Sigmoid colon (tissue), 7 donors: ENCODE measurements around the gene NLRP1. TPM values are rescaled to one million over a fixed set of nuclear protein-coding genes. Genes with fewer than 3 reads are reported as not detected.

ENCODE experiments used
- DNase-seq: peaks from one replicate; pipeline ENCODE4 v3.0.0-alpha.2; 2019
- H3K27ac ChIP-seq, 4 donors: fragments of 200-600 bp; sonication (generic); one replicate each; pipeline ENCODE4 v1.5.1; 2016 to 2019; ENCODE audit warnings: mild to moderate bottlenecking in 1 of 4
- H3K27me3 ChIP-seq, 3 donors: fragments of 200-600 bp; sonication (generic); one replicate each; pipeline ENCODE4 v1.5.1; 2019; ENCODE audit warnings: mild to moderate bottlenecking in 1 of 3
- H3K36me3 ChIP-seq, 4 donors: fragments of 200-600 bp; sonication (generic); one replicate each; pipeline ENCODE4 v1.5.1; 2016 to 2019
- H3K4me1 ChIP-seq, 4 donors: fragments of 200-600 bp; sonication (generic); one replicate each; pipeline ENCODE4 v1.5.1; 2017 to 2019
- H3K4me3 ChIP-seq, 4 donors: fragments of 200-600 bp; sonication (generic); one replicate each; pipeline ENCODE4 v1.5.1; 2017 to 2019; ENCODE audit warnings: mild to moderate bottlenecking in 2 of 4, moderate library complexity in 1 of 4
- H3K9me3 ChIP-seq, 4 donors: fragments of 200-600 bp in 3 of 4; sonication (generic) in 3 of 4; one replicate each; pipeline versions ENCODE4 v1.5.1 to v1.6.1; 2013 to 2019
- EP300 ChIP-seq, 4 donors: sonication (generic); formaldehyde crosslinking; IDR thresholded peaks; one replicate each; pipeline ENCODE4 v1.6.1; 2017; ENCODE audit warnings: antibody characterized with exemption in 4 of 4
- POLR2A ChIP-seq, 2 donors: fragments of 450-650 bp; IDR thresholded peaks; one replicate each; pipeline ENCODE4 v1.6.1; 2016; ENCODE audit warnings: antibody characterized with exemption in 2 of 2, mild to moderate bottlenecking in 2 of 2, moderate library complexity in 2 of 2
- POLR2AphosphoS5 ChIP-seq, 4 donors: sonication (generic); formaldehyde crosslinking; IDR thresholded peaks; one replicate each; pipeline ENCODE4 v1.6.1; 2017; ENCODE audit warnings: antibody characterized with exemption in 4 of 4
- whole genome bisulfite sequencing, 2 donors: extraction: QIAGEN DNeasy Blood & Tissue Kit; methylation state at CpG; one replicate each; pipeline ENCODE4 v1.1.7; 2013; 5-methylcytosine and 5-hydroxymethylcytosine counted together
- intact Hi-C: fragments of 100-400 bp; cut with DNase I; formaldehyde crosslinking; loops from one replicate; pipeline ENCODE4 v1.15.1; 2023
- polyA plus RNA-seq, 3 donors: library from polyadenylated mRNA; stranded (reverse); fragments of 200-250 nt; gene quantifications; one replicate each; pipeline ENCODE4 v1.2.3, GENCODE V29; 2013
- total RNA-seq, 4 donors: library from RNA; depleted of rRNA; stranded (reverse); fragments of >200 nt; gene quantifications; one replicate each; pipeline ENCODE4 v1.1.0, GENCODE V29; 2016
- TF ChIP-seq, protein P1 (sequence below), 4 experiments: fragments of 450-650 bp in 3 of 4; fragments of 200-600 bp in 1 of 4; IDR thresholded peaks; one replicate each; pipeline ENCODE4 v1.5.1; 2016 to 2019; ENCODE audit warnings: antibody characterized with exemption in 4 of 4, mild to moderate bottlenecking in 3 of 4, moderate library complexity in 2 of 4
- donor health status: healthy with polysubstance abuse.
- donor health status: Bipolar disorder and iron deficiency.
- donor health status: healthy.

Gene NLRP1
- total and polyA plus RNA-seq, 7 donors, result 1.8 to 70.3 (median 25.0) TPM

- intact Hi-C loops, result no loop called here
- DNase-seq, result no peak
- TF ChIP-seq POLR2AphosphoS5 (IDR thresholded peaks at IDR 0.05) (no peak), POLR2A (IDR thresholded peaks at IDR 0.05) (no peak), EP300 (IDR thresholded peaks at IDR 0.05) (no peak)
- TF ChIP-seq, protein P1, sequence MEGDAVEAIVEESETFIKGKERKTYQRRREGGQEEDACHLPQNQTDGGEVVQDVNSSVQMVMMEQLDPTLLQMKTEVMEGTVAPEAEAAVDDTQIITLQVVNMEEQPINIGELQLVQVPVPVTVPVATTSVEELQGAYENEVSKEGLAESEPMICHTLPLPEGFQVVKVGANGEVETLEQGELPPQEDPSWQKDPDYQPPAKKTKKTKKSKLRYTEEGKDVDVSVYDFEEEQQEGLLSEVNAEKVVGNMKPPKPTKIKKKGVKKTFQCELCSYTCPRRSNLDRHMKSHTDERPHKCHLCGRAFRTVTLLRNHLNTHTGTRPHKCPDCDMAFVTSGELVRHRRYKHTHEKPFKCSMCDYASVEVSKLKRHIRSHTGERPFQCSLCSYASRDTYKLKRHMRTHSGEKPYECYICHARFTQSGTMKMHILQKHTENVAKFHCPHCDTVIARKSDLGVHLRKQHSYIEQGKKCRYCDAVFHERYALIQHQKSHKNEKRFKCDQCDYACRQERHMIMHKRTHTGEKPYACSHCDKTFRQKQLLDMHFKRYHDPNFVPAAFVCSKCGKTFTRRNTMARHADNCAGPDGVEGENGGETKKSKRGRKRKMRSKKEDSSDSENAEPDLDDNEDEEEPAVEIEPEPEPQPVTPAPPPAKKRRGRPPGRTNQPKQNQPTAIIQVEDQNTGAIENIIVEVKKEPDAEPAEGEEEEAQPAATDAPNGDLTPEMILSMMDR (IDR thresholded peaks at IDR 0.05), result no peak
- H3K27me3 ChIP-seq, result no peaks in the 10 kb centered on the region
- no peaks in the 10 kb centered on the region for H3K9me3 ChIP-seq
- H3K4me1 ChIP-seq, result peaks cover 0 to 13% (median 11%) of the 10 kb centered on the region in 4 donors
- no peak overlapping the region for H3K4me3 ChIP-seq
- peaks cover 9 to 83% (median 50%) of the 10 kb centered on the region in 4 donors for H3K36me3 ChIP-seq
- WGBS, 2 donors, result 96 to 97% methylated on average over 4 of the region's 4 CpGs
- H3K27ac ChIP-seq, result no peak overlapping the region
Measured at GRCh38 chr17:5481451-5481850, 102.9 kb downstream of the NLRP1 start.

GRCh38 chr17:5480962-5481361 lies 103.3 kb downstream of the NLRP1 start:
- TF ChIP-seq POLR2AphosphoS5 (IDR thresholded peaks at IDR 0.05) (no peak), EP300 (IDR thresholded peaks at IDR 0.05) (no peak), POLR2A (IDR thresholded peaks at IDR 0.05) (no peak)
- TF ChIP-seq, protein P1 (IDR thresholded peaks at IDR 0.05), result no peak
- Histone ChIP-seq H3K9me3 (no peaks in the 10 kb centered on the region), H3K36me3 (peaks cover 9 to 88% (median 52%) of the 10 kb centered on the region in 4 donors), H3K4me3 (no peak overlapping the region), H3K27ac (no peak overlapping the region), H3K27me3 (no peaks in the 10 kb centered on the region), H3K4me1 (peaks cover 0 to 13% (median 11%) of the 10 kb centered on the region in 4 donors)
- no peak for DNase-seq
- 86 to 92% methylated on average over 6 of the region's 6 CpGs for WGBS, 2 donors
- intact Hi-C loops, result no loop called here

DNA sequence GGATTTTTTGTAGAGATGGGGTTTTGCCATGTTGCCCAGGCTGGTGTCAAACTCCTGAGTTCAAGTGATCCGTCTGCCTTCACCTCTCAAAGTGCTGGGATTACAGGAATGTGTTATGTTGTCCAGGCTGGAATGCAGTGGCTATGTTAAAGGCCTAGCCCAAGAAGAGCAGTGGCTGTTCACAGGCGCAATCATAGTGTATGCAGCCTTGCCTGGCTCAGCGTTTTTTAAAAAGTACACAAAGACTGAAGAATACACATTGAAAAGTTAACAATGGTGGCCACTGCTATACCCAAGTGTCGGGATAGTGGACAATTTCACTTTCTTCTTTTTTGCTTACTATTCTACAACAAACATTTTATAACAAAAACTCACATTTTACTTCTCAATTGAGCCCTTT lies 105.3 kb downstream of the NLRP1 start:
- TF ChIP-seq EP300 (IDR thresholded peaks at IDR 0.05), result no peak
- TF ChIP-seq POLR2A (IDR thresholded peaks at IDR 0.05), result no peak
- TF ChIP-seq, protein P1 (IDR thresholded peaks at IDR 0.05), result no peak
- no peak for TF ChIP-seq POLR2AphosphoS5 (IDR thresholded peaks at IDR 0.05)
- DNase-seq, result no peak
- Histone ChIP-seq H3K4me1 (no peaks in the 10 kb centered on the region), H3K4me3 (no peak overlapping the region), H3K9me3 (no peaks in the 10 kb centered on the region), H3K27ac (no peak overlapping the region), H3K36me3 (peaks cover 10 to 99% (median 55%) of the 10 kb centered on the region in 4 donors), H3K27me3 (no peaks in the 10 kb centered on the region)
- WGBS, 2 donors, result 94 to 96% methylated on average over 4 of the region's 4 CpGs
- intact Hi-C loops, result no loop called here

DNA sequence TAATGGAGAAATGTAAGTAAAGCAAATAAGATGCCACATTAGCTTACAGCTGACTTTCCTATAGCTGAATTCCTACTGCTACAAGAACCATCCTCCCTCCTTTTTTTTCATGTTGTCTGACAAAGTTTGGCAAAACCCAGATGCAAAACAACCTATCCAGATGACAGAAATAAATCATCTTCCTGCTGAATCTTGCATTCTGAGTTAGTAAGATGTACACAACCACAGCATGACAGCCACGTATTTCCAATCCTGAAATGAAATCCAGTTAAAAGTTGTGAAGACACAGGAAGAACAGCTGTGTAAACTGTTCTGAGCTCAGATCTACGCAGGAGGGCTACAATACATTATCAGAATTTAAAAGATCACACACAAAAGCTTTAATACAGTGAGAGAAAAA lies 110.4 kb downstream of the NLRP1 start:
- WGBS, 2 donors, result 88 to 95% methylated on average over 2 of the region's 2 CpGs
- Histone ChIP-seq H3K4me1 (peaks cover 0 to 6% (median 4%) of the 10 kb centered on the region in 4 donors), H3K36me3 (peaks cover 8 to 70% (median 35%) of the 10 kb centered on the region in 4 donors), H3K9me3 (no peaks in the 10 kb centered on the region), H3K4me3 (no peak overlapping the region), H3K27ac (no peak overlapping the region), H3K27me3 (no peaks in the 10 kb centered on the region)
- DNase-seq, result no peak
- intact Hi-C loops, result loop anchor here (5.0 kb wide), 1 partner anchor 37 kb away; the partner anchor contains the start of gene C1QBP
- TF ChIP-seq POLR2AphosphoS5 (IDR thresholded peaks at IDR 0.05) (no peak), EP300 (IDR thresholded peaks at IDR 0.05) (no peak), POLR2A (IDR thresholded peaks at IDR 0.05) (no peak)
- TF ChIP-seq, protein P1 (IDR thresholded peaks at IDR 0.05), result no peak

DNA sequence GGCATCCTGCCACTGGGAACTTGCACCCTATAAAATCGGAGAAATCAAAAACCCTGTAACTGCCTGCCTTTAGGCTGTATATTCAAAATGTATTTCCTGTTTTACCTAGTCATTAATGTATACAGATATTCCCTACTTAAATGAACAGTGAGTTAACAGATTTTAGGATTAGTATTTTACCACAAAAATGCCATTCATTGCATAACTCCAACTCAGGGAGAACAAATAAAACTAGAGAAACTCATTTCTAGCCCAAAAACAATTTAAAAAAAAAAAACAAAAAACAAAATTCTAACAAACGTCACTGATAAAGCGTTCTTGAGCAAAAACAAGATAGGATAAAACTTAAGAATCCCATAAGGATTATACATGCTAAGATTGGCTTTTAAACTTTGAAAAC lies 111.8 kb downstream of the NLRP1 start:
- Histone ChIP-seq H3K27me3 (no peaks in the 10 kb centered on the region), H3K4me3 (no peak overlapping the region), H3K36me3 (peaks cover 4 to 56% (median 22%) of the 10 kb centered on the region in 4 donors), H3K4me1 (peaks cover 0 to 13% (median 10%) of the 10 kb centered on the region in 4 donors), H3K9me3 (no peaks in the 10 kb centered on the region), H3K27ac (no peak overlapping the region)
- 85 to 91% methylated on average over 3 of the region's 3 CpGs for WGBS, 2 donors
- intact Hi-C loops, result loop anchor here (5.0 kb wide), 1 partner anchor 35 kb away; the partner anchor contains the start of gene C1QBP
- DNase-seq, result no peak
- TF ChIP-seq, protein P1 (IDR thresholded peaks at IDR 0.05), result no peak
- TF ChIP-seq POLR2AphosphoS5 (IDR thresholded peaks at IDR 0.05), result no peak
- TF ChIP-seq EP300 (IDR thresholded peaks at IDR 0.05), result no peak
